SK-N-SH (cell line): Measurements from ENCODE around the gene CCDC197. TPM values are rescaled to one million over a fixed set of nuclear protein-coding genes. Genes with fewer than 3 reads are reported as not detected.
A peak's percentile ranks its signal among the peaks of the same experiment; 100 is the strongest.

Experiments used
- CTCF ChIA-PET: fragments of 300-600, 350-600 bp; formaldehyde crosslinking; extraction: SDS; loops from one replicate; lab custom pipeline; 2021; lab: Yijun Ruan, JAX
- POLR2A ChIA-PET: fragments of 350-600 bp; sonication (Branson Sonifier 250); formaldehyde crosslinking; extraction: SDS; loops from one replicate; lab custom pipeline; 2020; ENCODE audit warnings: antibody characterized with exemption, inconsistent platforms; lab: Yijun Ruan, JAX
- DNase-seq: peaks from one replicate; pipeline ENCODE4 v3.0.0; 2012
- H2AFZ ChIP-seq: fragments of 200-600 bp; sonication (generic); 2 replicates; pipeline ENCODE4 v1.8.1; 2016; ENCODE audit warnings: antibody characterized with exemption, mild to moderate bottlenecking, low read depth
- H3F3A ChIP-seq: fragments of 200-600 bp; sonication (generic); replicated peaks from 2 replicates; pipeline ENCODE3; 2016; ENCODE audit warnings: antibody characterized with exemption, mild to moderate bottlenecking; ENCODE audit not compliant: insufficient read depth
- H3K27ac ChIP-seq, 2 experiments: fragments of 200-500 bp in 1 of 2; fragments of 200-600 bp in 1 of 2; sonication (Bioruptor generic) in 1 of 2; sonication (generic), shearing (Covaris generic) in 1 of 2; 2 replicates each; pipeline versions ENCODE4 v1.5.1 to v1.6.1; 2014 to 2016; ENCODE audit warnings: low read depth in 2 of 2, inconsistent platforms in 1 of 2, low read length in 1 of 2, mild to moderate bottlenecking in 1 of 2, mixed read lengths in 1 of 2
- H3K27me3 ChIP-seq: fragments of 200-600 bp; sonication (generic), shearing (Covaris generic); 2 replicates; pipeline ENCODE4 v1.6.1; 2016; ENCODE audit warnings: mixed run types; ENCODE audit not compliant: insufficient read depth
- H3K36me3 ChIP-seq, 2 experiments: fragments of 200-500 bp in 1 of 2; fragments of 200-600 bp in 1 of 2; sonication (Bioruptor generic) in 1 of 2; sonication (generic) in 1 of 2; replicated peaks in 1 of 2; 2 replicates each; pipeline versions ENCODE3 to v1.5.1; 2014 to 2016; ENCODE audit warnings: low read length in 1 of 2, mild to moderate bottlenecking in 1 of 2; ENCODE audit not compliant: insufficient read depth in 2 of 2, control insufficient read depth in 1 of 2
- H3K4me1 ChIP-seq, 2 experiments: fragments of 200-500 bp in 1 of 2; fragments of 200-600 bp in 1 of 2; sonication (Bioruptor generic) in 1 of 2; sonication (generic), shearing (Covaris generic) in 1 of 2; 2 replicates each; pipeline versions ENCODE4 v1.5.1 to v1.6.1; 2014 to 2016; ENCODE audit warnings: low read depth in 1 of 2, low read length in 1 of 2, mixed run types in 1 of 2; ENCODE audit not compliant: insufficient read depth in 2 of 2, control insufficient read depth in 1 of 2
- H3K4me2 ChIP-seq: fragments of 200-600 bp; sonication (generic), shearing (Covaris generic); 2 replicates; pipeline ENCODE4 v1.6.1; 2017; ENCODE audit warnings: mixed run types
- H3K4me3 ChIP-seq, 2 experiments: fragments of 200-500 bp in 1 of 2; fragments of 200-600 bp in 1 of 2; sonication (Bioruptor generic) in 1 of 2; sonication (generic), shearing (Covaris generic) in 1 of 2; 2 replicates each; pipeline versions ENCODE4 v1.5.1 to v1.8.1; 2014 to 2016; ENCODE audit warnings: low read depth in 2 of 2, inconsistent platforms in 1 of 2, low read length in 1 of 2, mild to moderate bottlenecking in 1 of 2, mixed read lengths in 1 of 2, moderate library complexity in 1 of 2
- H3K79me2 ChIP-seq: fragments of 200-600 bp; sonication (generic); 2 replicates; pipeline ENCODE4 v1.8.1; 2017; ENCODE audit warnings: mild to moderate bottlenecking; ENCODE audit not compliant: insufficient read depth
- H3K9ac ChIP-seq: fragments of 200-600 bp; sonication (generic); 2 replicates; pipeline ENCODE4 v1.6.1; 2017; ENCODE audit warnings: mixed run types
- H3K9me2 ChIP-seq: fragments of 200-600 bp; sonication (generic); 2 replicates; pipeline ENCODE4 v1.6.1; 2017; ENCODE audit warnings: mixed run types
- H3K9me3 ChIP-seq: fragments of 200-600 bp; sonication (generic); 2 replicates; pipeline ENCODE4 v1.6.1; 2017; ENCODE audit warnings: mixed run types, mild to moderate bottlenecking, moderate library complexity
- H4K20me1 ChIP-seq: fragments of 200-600 bp; sonication (generic); 2 replicates; pipeline ENCODE4 v1.6.1; 2017; ENCODE audit warnings: mild to moderate bottlenecking, mixed run types; ENCODE audit not compliant: insufficient read depth
- CHD2 ChIP-seq: fragments of 150-350 bp; IDR thresholded peaks from 2 replicates; pipeline ENCODE4 v1.6.1; 2018; ENCODE audit warnings: low read length; ENCODE audit not compliant: partially characterized antibody
- EZH2phosphoT487 ChIP-seq: fragments of 200-600 bp; sonication (generic); IDR thresholded peaks from 2 replicates; pipeline ENCODE4 v1.6.1; 2017; ENCODE audit warnings: low read depth, mixed run types, mild to moderate bottlenecking, antibody characterized with exemption, moderate library complexity, borderline replicate concordance
- FOSL2 ChIP-seq: IDR thresholded peaks from 2 replicates; pipeline ENCODE4 v1.4.0; 2012; ENCODE audit warnings: low read depth, mild to moderate bottlenecking, moderate library complexity, borderline replicate concordance
- FOXM1 ChIP-seq: IDR thresholded peaks from 2 replicates; pipeline ENCODE4 v1.4.0; 2012; ENCODE audit warnings: low read depth, mild to moderate bottlenecking
- GABPA ChIP-seq: IDR thresholded peaks from 2 replicates; pipeline ENCODE4 v1.4.0; 2012; ENCODE audit warnings: low read depth, mild to moderate bottlenecking
- GATA2 ChIP-seq: sonication (generic); formaldehyde crosslinking; IDR thresholded peaks from 2 replicates; pipeline ENCODE4 v1.5.0; 2020; ENCODE audit warnings: mild to moderate bottlenecking, missing genetic modification reagents
- NFIC ChIP-seq: IDR thresholded peaks from 2 replicates; pipeline ENCODE4 v1.4.0; 2012; ENCODE audit warnings: borderline replicate concordance
- NRF1 ChIP-seq: IDR thresholded peaks from 2 replicates; pipeline ENCODE4 v1.6.1; 2012; ENCODE audit warnings: low read depth, mild to moderate bottlenecking, low read length
- RCOR1 ChIP-seq: fragments of 150-350 bp; IDR thresholded peaks from 2 replicates; pipeline ENCODE4 v1.6.1; 2017; ENCODE audit warnings: antibody characterized with exemption, low read length
- RXRA ChIP-seq: IDR thresholded peaks from 2 replicates; pipeline ENCODE4 v1.4.0; 2012; ENCODE audit warnings: low read depth, mild to moderate bottlenecking, borderline replicate concordance
- SIN3A ChIP-seq: IDR thresholded peaks from 2 replicates; pipeline ENCODE4 v1.6.1; 2012; ENCODE audit warnings: low read depth, mild to moderate bottlenecking, low read length, moderate library complexity, borderline replicate concordance
- YY1 ChIP-seq: IDR thresholded peaks from 2 replicates; pipeline ENCODE4 v1.4.0; 2012; ENCODE audit warnings: low read depth, mild to moderate bottlenecking
- WGBS: methylation state at CpG from one replicate; pipeline ENCODE4 v1.1.6; 2017; ENCODE audit warnings: low lambda C conversion rate; 5-methylcytosine and 5-hydroxymethylcytosine counted together
- polyA plus RNA-seq, 3 experiments: library from polyadenylated mRNA; depleted of rRNA; stranded (reverse); fragments of >200 nt; gene quantifications; 2 replicates each; pipeline ENCODE4 v1.2.3, GENCODE V29; 2012
- TF ChIP-seq, protein P1 (sequence below): IDR thresholded peaks from 2 replicates; pipeline ENCODE4; 2012

Gene CCDC197
- polyA plus RNA-seq, 1 of the 3 experiments (the other 2 are of a cell fraction), result not detected

DNA sequence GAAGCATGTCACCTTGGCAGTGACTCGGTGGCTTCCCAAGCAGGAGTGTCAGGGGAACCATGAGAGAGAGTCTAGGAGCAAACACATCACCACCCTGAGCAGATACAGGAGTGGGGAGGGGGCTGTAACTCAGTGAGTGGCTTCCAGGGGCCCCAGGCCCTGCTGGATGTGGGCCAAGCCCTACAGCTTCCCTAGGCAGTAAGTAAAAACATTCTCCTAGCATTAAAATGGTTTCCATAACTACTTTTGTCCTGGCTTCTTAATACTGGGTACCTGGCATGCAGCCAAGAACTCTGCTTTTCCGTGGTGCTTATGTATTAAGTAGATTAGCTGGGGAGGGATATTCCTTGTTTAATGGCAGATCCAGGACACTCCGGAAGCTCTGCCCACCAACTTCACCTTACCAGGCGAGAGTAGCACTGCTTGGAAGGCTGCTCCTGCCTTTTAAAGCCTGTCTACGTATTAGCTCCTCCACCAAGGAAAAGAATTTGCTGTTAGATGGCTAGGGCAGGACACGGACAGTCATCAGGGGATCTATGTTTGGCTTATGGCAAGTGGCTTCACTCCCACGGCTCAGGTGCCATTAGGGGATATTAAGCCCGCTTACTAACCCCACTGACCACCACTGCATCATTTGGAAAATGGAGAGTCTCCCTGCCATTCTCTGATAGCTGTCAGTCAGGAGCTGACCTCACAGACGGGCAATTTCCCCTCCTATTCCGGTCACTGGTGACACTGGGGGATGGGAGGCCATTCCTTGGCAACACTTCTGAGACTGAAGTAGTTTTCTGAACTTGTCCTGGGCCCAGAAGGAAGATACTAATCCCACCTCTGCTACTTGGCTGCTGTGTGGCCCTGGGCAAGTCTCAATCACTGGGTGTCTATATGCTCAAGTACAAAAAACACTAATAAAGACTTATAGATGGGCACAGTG is 51.9 kb downstream of the CCDC197 start:
- TF ChIP-seq RXRA (no peak), NFIC (peak; percentile 49), FOSL2 (no peak), GABPA (no peak), SIN3A (no peak), RCOR1 (peak; percentile 11; the same call in 1 of the 2 replicates), CHD2 (peak; percentile 12)
- TF ChIP-seq, protein P1, sequence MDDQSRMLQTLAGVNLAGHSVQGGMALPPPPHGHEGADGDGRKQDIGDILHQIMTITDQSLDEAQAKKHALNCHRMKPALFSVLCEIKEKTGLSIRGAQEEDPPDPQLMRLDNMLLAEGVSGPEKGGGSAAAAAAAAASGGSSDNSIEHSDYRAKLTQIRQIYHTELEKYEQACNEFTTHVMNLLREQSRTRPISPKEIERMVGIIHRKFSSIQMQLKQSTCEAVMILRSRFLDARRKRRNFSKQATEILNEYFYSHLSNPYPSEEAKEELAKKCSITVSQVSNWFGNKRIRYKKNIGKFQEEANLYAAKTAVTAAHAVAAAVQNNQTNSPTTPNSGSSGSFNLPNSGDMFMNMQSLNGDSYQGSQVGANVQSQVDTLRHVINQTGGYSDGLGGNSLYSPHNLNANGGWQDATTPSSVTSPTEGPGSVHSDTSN, result no peak
- 67% methylated on average over 5 of the region's 10 CpGs for WGBS
- H3K27me3 ChIP-seq, result no peaks in the 10 kb centered on the region
- CTCF ChIA-PET, result interaction anchor here (0.7 to 8.3 kb wide), 6 partner anchors 11 to 437 kb away, joined by 3 to 100 read pairs (median 19); no protein-coding TSS in a partner anchor
- H3K9me3 ChIP-seq, result no peaks in the 10 kb centered on the region
- no peak overlapping the region for H3K9ac ChIP-seq
- peaks cover 0 to 18% of the 10 kb centered on the region in 2 experiments; a peak in 2 of 4 replicates for H3K4me1 ChIP-seq
- no peak overlapping the region for H2AFZ ChIP-seq
- H3K9me2 ChIP-seq, result no peaks in the 10 kb centered on the region
- H3K79me2 ChIP-seq, result no peaks in the 10 kb centered on the region
- no peak overlapping the region for H3K4me3 ChIP-seq
- H3K4me2 ChIP-seq, result no peak overlapping the region
- peaks cover 27 to 91% of the 10 kb centered on the region in 2 experiments for H3K36me3 ChIP-seq
- DNase-seq, result peak; percentile 71
- no peaks in the 10 kb centered on the region for H4K20me1 ChIP-seq
- peak overlapping the region in 1 of 2 experiments; percentile 76; a peak in 2 of 4 replicates for H3K27ac ChIP-seq
- POLR2A ChIA-PET, result interaction anchor here (0.5 to 0.7 kb wide), 2 partner anchors 11 to 76 kb away, joined by 3 to 7 read pairs; no protein-coding TSS in a partner anchor
- no peaks in the 10 kb centered on the region for H3F3A ChIP-seq

DNA sequence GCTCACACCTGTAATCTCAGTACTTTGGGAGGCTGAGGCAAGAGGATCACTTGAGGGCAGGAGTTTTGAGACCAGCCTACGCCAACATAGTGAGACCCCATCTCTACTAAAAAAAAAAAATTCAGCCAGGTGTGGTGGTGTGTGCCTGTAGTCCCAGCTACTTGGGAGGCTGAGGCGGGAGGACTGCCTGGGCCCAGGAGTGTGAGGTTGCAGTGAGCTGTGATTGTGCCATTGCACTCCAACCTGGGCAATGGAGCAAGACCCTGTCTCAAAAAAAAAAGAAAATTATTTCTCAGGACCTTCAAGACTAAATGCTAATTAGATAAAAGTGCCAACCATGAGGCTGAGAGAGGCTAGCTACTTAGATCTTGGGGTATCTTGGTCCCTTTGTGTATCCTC is 52.5 kb downstream of the CCDC197 start:
- no peak overlapping the region for H2AFZ ChIP-seq
- H3K4me2 ChIP-seq, result no peak overlapping the region
- 97% methylated on average over 2 of the region's 2 CpGs for WGBS
- no peaks in the 10 kb centered on the region for H3F3A ChIP-seq
- ChIA-PET POLR2A (no interaction called here), CTCF (interaction anchor here (2.7 to 8.3 kb wide), 5 partner anchors 12 to 93 kb away, joined by 12 to 100 read pairs (median 24); no protein-coding TSS in a partner anchor)
- H3K79me2 ChIP-seq, result no peaks in the 10 kb centered on the region
- no peaks in the 10 kb centered on the region for H3K9me2 ChIP-seq
- H3K36me3 ChIP-seq, result peaks cover 27 to 91% of the 10 kb centered on the region in 2 experiments
- no peak overlapping the region for H3K9ac ChIP-seq
- no peaks in the 10 kb centered on the region for H3K9me3 ChIP-seq
- TF ChIP-seq NRF1 (no peak), EZH2phosphoT487 (no peak), YY1 (no peak), CHD2 (no peak), SIN3A (no peak), GATA2 (CRISPR knock-in tag) (no peak), FOXM1 (no peak)
- no peaks in the 10 kb centered on the region for H3K27me3 ChIP-seq
- DNase-seq, result no peak
- H3K27ac ChIP-seq, result no peak overlapping the region
- peaks cover 0 to 18% of the 10 kb centered on the region in 2 experiments; a peak in 2 of 4 replicates for H3K4me1 ChIP-seq
- no peaks in the 10 kb centered on the region for H4K20me1 ChIP-seq
- H3K4me3 ChIP-seq, result no peak overlapping the region
